D721Med (cell line): ENCODE measurements around the gene GPR75.
"Not testable (repeated sequence)": the region's sequence is repeated elsewhere in the genome, so short reads cannot be mapped to it uniquely, and the experiment has no call there.

Source experiments
- DNase-seq: peaks from one replicate; pipeline ENCODE4 v3.0.0; 2011; ENCODE audit warnings: low spot score; ENCODE audit not compliant: insufficient read length
- FAIRE-seq: peaks from 2 replicates; lab custom pipeline; 2011; peaks lifted over from hg19 to GRCh38; lab: Jason Lieb, UNC
- TF ChIP-seq, protein P1 (sequence below): IDR thresholded peaks from 2 replicates; pipeline ENCODE4 v1.5.1; 2012; ENCODE audit warnings: mild to moderate bottlenecking, control low read depth; ENCODE audit not compliant: insufficient read depth; ENCODE audit errors: missing control alignments

Gene GPR75

DNA sequence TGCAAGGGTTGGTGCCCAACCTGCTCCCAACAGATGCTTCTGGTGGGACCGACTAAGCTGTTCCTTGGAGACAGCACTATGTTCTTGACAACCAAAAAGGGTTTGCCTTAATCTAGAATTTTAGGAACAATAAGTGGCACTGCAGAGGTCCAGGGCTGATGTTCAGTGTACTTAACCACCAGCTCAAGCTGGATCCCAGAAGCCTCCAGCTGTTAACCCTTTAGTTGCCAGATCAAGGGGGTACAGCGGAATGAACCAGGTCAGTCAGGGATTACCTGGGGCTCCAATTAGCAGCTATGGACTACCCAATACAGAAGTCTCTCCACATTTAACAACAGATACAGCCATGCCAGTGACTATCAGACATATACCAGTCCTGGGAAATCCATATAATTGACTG, 3.5 kb downstream of the GPR75 start:
- no peak for DNase-seq
- FAIRE-seq = no peak
- TF ChIP-seq, protein P1, sequence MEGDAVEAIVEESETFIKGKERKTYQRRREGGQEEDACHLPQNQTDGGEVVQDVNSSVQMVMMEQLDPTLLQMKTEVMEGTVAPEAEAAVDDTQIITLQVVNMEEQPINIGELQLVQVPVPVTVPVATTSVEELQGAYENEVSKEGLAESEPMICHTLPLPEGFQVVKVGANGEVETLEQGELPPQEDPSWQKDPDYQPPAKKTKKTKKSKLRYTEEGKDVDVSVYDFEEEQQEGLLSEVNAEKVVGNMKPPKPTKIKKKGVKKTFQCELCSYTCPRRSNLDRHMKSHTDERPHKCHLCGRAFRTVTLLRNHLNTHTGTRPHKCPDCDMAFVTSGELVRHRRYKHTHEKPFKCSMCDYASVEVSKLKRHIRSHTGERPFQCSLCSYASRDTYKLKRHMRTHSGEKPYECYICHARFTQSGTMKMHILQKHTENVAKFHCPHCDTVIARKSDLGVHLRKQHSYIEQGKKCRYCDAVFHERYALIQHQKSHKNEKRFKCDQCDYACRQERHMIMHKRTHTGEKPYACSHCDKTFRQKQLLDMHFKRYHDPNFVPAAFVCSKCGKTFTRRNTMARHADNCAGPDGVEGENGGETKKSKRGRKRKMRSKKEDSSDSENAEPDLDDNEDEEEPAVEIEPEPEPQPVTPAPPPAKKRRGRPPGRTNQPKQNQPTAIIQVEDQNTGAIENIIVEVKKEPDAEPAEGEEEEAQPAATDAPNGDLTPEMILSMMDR = no peak

GRCh38 chr2:53854678-53855077, 5.1 kb downstream of the GPR75 start:
- no peak for FAIRE-seq

GRCh38 chr2:53852532-53852931, 7.2 kb downstream of the GPR75 start:
- TF ChIP-seq, protein P1 = no peak
- DNase-seq (no peak), FAIRE-seq (no peak)

More at GRCh38 chr2:53854678-53855077, 5.1 kb downstream of the GPR75 start:
- no peak for DNase-seq
- TF ChIP-seq, protein P1 = no peak

- DNase-seq, FAIRE-seq: not testable (repeated sequence)
Observed at GRCh38 chr2:53851052-53851757, 8.6 kb downstream of the GPR75 start.

DNA sequence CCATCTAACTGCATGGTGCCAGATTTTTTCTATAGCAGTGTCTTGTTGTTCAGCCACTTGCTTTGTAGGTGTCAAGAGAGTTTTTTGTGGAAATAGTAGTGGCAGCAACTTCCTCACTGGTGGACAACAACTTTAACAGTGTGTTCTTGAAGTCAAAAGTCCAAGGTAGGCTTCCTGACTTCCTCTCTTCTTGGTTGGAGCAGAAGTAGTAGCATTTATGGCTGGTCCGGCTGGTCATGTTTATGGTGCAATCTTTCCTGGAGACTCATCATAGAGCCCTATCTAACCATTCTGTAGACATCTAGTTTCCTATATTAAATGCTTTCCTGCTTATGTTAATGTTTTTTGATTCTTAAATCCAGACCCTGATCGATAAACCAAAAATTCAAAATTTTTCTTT, 11.7 kb downstream of the GPR75 start:
- TF ChIP-seq, protein P1 = no peak
- DNase-seq (no peak), FAIRE-seq (no peak)

GRCh38 chr2:53843595-53843994, 16.2 kb downstream of the GPR75 start:
- no peak for DNase-seq
- TF ChIP-seq, protein P1 = no peak
- no peak for FAIRE-seq

DNA sequence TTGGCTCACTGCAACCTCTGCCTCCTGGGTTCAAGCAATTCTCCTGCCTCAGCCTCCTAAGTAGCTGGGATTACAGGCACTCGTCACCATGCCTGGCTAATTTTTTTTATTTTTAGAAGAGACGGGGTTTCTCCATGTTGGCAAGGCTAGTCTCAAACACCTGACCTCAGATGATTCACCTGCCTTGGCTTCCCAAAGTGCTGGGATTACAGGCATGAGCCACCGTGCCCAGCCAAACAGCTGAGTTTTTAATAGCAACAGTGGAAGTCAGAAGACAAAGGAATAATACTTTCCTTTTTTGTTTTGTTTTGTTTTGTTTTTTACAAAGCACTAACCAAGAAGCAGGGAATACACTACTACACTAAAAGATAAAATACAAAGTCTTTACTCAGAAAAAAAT, 16.9 kb downstream of the GPR75 start:
- DNase-seq = no peak
- TF ChIP-seq, protein P1 = no peak
- FAIRE-seq = no peak

DNA sequence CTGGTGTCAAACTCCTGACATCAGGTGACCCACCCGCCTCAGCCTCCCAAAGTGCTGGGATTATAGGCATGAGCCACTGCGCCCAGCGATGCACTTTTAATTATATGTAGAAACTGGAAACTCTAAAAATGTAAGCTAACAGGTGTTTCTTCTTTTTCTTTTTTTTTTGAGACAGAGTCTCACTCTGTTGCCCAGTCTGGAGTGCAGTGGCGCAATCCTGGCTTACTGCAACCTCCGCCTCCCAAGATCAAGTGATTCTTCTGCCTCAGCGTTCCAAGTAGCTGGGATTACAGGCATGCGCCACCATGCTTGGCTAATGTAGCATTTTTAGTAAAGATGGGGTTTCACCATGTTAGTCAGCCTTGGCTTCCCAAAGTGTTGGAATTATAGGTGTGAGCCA, 18.1 kb downstream of the GPR75 start:
- not testable (repeated sequence) for FAIRE-seq, DNase-seq
